Activated naive CD4-positive, alpha-beta T cell treated with anti-CD3 and anti-CD28 coated beads for 36 hours (primary cell): ENCODE results near the gene TRIP11. TPM values are rescaled to one million over a fixed set of nuclear protein-coding genes. Genes with fewer than 3 reads are reported as not detected.

ENCODE experiments used
- CTCF ChIA-PET: fragments of 350-600 bp; sonication (Branson Sonifier 250); formaldehyde crosslinking; loops from one replicate; lab custom pipeline; 2021; ENCODE audit warnings: antibody characterized with exemption; lab: Charles Lee
- DNase-seq: peaks from one replicate; pipeline ENCODE4 v3.0.0-alpha.2; 2020
- H3K27ac Mint-ChIP-seq: one replicate; pipeline ENCODE4 v1.8.0; 2021; ENCODE audit warnings: mild to moderate bottlenecking, mixed read lengths
- H3K27me3 Mint-ChIP-seq: one replicate; pipeline ENCODE4 v1.8.0; 2021; ENCODE audit warnings: low read depth, mixed read lengths
- H3K36me3 Mint-ChIP-seq: one replicate; pipeline ENCODE4 v1.8.0; 2021; ENCODE audit warnings: low read depth, mixed read lengths
- H3K4me1 Mint-ChIP-seq: one replicate; pipeline ENCODE4 v1.8.0; 2021; ENCODE audit warnings: low read depth, mixed read lengths
- H3K4me3 Mint-ChIP-seq: one replicate; pipeline ENCODE4 v1.8.0; 2021; ENCODE audit warnings: mild to moderate bottlenecking, moderate library complexity, mixed read lengths
- H3K9me3 Mint-ChIP-seq: one replicate; pipeline ENCODE4 v1.8.0; 2021; ENCODE audit warnings: mixed read lengths
- intact Hi-C: fragments of 100-400 bp; cut with micrococcal nuclease; formaldehyde crosslinking; loops from one replicate; pipeline ENCODE4 v1.15.1; 2023
- total RNA-seq, 2 experiments: library from RNA; stranded (reverse); gene quantifications; one replicate each; pipeline ENCODE4 v1.2.3, GENCODE V29; 2021

TRIP11 gene
- total RNA-seq, 2 experiments from 2014 or later = 22.7 to 26.1 TPM

DNA sequence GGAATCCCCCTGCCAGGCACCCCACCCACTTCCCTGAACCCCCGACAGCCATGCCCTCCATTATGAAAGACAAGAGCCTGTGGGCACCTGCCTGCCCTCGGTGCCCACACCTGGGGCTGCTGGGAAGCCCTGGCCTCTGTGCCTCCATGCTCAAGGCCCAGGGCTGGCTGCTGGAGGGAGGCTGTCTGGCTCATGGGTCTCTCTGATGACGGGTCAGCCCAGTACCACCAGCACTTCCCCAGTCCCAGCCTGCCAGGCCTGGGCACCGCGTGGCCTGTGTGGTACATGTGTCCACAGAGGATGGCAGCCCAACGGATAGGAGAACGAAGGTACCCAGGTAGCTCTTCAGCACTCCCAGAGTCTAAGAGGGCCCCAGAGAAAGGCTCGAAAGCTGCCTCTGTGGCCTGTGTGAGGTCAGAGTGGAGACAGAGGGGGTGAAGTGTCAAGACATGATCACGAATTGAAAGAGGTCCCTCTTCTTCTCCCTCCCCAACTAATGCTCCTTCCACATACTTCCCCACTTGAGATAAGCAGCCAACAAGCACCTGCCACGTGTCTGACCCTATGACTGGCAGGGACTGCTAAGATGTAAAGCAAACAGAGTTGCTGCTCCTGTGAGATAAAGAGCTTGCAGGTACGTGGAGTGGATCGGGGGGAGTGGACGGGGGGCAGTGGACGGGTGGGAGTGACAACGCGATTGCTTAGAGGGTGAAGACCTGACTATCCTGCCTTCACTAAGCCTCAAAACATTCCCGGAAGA, 113.5 kb downstream of the TRIP11 start:
- no peak overlapping the region for H3K27ac Mint-ChIP-seq
- H3K4me1 Mint-ChIP-seq = no peaks in the 10 kb centered on the region
- no peaks in the 10 kb centered on the region for H3K27me3 Mint-ChIP-seq
- H3K9me3 Mint-ChIP-seq = no peaks in the 10 kb centered on the region
- CTCF ChIA-PET = interaction anchor here (1.0 to 1.4 kb wide), 3 partner anchors 13 to 20 kb away, joined by 3 to 5 read pairs (median 3); no protein-coding TSS in a partner anchor
- no peak overlapping the region for H3K4me3 Mint-ChIP-seq
- intact Hi-C loops = no loop called here
- H3K36me3 Mint-ChIP-seq = no peaks in the 10 kb centered on the region
- no peak for DNase-seq

DNA sequence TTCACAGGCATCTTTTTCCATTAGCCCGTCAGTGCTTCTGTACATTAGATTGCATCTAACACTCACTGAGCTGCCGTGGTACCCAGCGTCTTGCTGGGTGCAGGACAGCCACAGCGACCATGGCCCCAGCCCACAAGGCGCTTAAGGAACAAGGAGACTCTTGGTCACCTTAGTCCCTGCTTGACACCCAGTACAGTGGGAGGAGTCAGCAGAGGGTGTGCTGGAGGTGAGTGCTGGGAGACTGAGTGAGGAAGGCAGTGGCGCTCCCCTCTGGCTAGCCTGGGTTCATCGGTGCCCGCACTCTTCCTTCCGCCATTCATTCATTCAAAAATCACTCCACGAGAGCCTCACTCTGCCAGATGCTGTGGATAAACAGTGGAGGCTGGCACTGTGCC, 114.1 kb downstream of the TRIP11 start:
- Mint-ChIP-seq H3K4me3 (no peak overlapping the region), H3K9me3 (no peaks in the 10 kb centered on the region), H3K27ac (no peak overlapping the region), H3K4me1 (no peaks in the 10 kb centered on the region), H3K36me3 (no peaks in the 10 kb centered on the region), H3K27me3 (no peaks in the 10 kb centered on the region)
- CTCF ChIA-PET = interaction anchor here (1.0 to 1.5 kb wide), 4 partner anchors 13 to 74 kb away, joined by 3 to 5 read pairs (median 3); no protein-coding TSS in a partner anchor
- DNase-seq = no peak
- intact Hi-C loops = no loop called here

DNA sequence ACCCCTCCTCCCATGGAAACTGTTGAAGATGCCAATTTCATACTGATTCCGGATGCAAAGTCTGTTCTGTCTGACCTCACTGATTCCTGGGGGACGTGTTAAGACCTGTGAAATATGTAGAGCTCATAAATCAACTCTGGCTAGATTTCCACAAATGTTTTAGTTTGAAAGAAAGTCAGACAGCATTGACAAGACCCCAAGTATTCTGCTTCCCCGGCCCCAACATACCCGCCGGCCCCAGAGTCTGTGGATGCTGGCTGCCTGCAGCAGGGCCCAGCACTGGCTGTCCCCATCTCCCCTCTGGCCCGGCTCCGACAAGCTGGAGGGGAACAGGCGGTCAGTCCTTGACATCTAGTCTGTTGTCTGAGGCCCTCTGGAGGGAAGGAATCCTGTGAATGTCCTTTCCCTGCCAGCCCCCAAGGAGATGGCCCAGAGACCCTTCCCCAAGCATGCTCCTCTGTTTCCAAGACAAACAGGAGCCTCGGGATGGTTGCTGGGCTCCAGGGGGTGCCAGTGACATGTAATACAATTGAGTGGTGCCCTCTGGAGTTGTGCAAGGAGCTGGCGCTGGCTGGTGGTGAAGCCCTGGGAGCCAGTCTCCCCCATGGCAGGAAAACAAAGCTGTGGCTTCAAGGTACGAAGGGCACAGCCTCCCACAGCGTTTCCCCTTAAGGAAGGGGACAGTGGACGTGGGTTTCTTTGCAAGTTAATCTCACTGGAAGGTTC, 114.7 kb downstream of the TRIP11 start:
- Mint-ChIP-seq H3K4me1 (no peaks in the 10 kb centered on the region), H3K9me3 (no peaks in the 10 kb centered on the region), H3K27ac (no peak overlapping the region), H3K36me3 (no peaks in the 10 kb centered on the region), H3K4me3 (no peak overlapping the region), H3K27me3 (no peaks in the 10 kb centered on the region)
- CTCF ChIA-PET = interaction anchor here (0.6 to 1.5 kb wide), 7 partner anchors 12 to 275 kb away, joined by 3 to 5 read pairs (median 3); no protein-coding TSS in a partner anchor
- DNase-seq = no peak
- intact Hi-C loops = no loop called here

DNA sequence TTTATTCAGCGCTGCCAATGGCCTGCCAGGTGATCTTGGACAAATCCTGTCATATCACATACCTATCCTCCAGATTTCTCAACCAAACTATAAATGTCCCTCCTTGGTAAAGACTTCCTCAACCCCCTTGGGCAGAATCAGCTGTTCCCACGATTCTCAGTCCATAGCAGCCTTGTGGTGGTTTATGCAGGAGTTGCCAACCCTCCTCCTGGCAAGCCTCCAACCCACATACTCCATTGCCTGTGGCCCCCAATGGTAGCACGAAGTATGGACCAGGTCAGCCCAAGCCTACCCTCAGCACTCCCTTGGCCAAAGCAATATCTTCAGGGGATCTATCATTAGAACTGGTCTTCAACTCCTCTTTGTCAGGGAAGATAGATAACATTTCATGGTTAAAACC, 119.3 kb downstream of the TRIP11 start:
- no peak for DNase-seq
- intact Hi-C loops = no loop called here
- CTCF ChIA-PET = interaction anchor here (1.1 kb wide), 1 partner anchor 9 kb away, joined by 5 read pairs; no protein-coding TSS in a partner anchor
- no peaks in the 10 kb centered on the region for H3K36me3 Mint-ChIP-seq
- no peaks in the 10 kb centered on the region for H3K4me1 Mint-ChIP-seq
- H3K9me3 Mint-ChIP-seq = no peaks in the 10 kb centered on the region
- no peaks in the 10 kb centered on the region for H3K27me3 Mint-ChIP-seq
- no peak overlapping the region for H3K4me3 Mint-ChIP-seq
- no peak overlapping the region for H3K27ac Mint-ChIP-seq

DNA sequence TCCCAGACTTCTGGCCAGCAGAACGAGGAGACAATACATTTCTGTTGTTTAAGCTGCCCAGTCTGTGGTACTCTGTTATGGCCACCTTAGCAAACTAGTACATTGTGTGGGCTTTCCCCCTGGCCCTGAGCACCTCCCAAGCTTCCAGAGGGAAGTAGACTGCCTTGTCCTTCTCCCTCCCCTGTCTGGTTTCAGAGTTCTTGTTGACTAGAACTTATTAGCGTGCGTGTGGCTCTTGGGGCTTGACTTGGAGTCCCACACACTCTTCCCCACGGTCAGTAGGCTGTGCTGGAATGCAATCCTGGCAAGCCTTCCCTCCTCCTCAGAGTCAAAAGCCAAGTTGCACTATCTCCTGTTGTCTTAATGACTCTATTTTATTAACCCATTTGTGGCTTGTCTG, 120.0 kb downstream of the TRIP11 start:
- H3K4me3 Mint-ChIP-seq = no peak overlapping the region
- H3K27ac Mint-ChIP-seq = no peak overlapping the region
- DNase-seq = no peak
- intact Hi-C loops = no loop called here
- no peaks in the 10 kb centered on the region for H3K36me3 Mint-ChIP-seq
- H3K9me3 Mint-ChIP-seq = no peaks in the 10 kb centered on the region
- H3K27me3 Mint-ChIP-seq = no peaks in the 10 kb centered on the region
- H3K4me1 Mint-ChIP-seq = no peaks in the 10 kb centered on the region
- CTCF ChIA-PET = interaction anchor here (1.1 kb wide), 1 partner anchor 9 kb away, joined by 5 read pairs; no protein-coding TSS in a partner anchor

DNA sequence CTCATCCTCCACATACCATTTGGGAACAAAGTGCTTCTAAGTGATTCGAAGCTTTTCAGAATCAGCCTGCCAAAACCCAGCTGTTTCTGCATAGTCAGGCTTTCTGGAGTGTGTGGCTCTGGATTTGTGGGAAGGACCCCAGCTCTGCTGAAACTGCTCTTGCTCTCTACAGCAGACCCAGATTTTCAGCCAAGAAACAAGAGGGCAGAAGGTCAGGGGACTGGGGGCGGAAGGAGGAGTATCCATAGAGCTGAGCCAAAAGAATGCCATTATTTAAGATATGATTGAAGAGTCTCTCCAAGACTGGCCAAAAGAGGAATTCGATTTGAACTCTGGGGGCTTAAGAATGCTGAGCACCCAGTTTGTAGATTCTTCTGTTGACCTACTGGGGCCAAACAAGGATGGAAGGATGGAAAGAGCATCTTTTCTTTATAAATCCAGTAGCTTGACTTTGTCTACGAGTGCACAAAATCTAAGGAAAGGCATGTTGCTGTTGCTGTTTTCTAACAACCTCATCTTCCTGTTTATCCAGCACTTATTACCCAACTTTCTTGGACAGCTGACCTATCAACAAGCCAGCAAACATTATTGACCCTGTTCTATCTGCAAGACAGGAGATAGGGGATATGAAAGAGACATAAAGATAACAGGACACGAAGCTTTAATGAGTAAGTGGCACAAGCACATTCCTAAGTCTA, 121.5 kb downstream of the TRIP11 start:
- H3K36me3 Mint-ChIP-seq = no peaks in the 10 kb centered on the region
- no peak overlapping the region for H3K27ac Mint-ChIP-seq
- intact Hi-C loops = no loop called here
- DNase-seq = no peak
- CTCF ChIA-PET = interaction anchor here (1.2 to 1.7 kb wide), 2 partner anchors 78 to 269 kb away, joined by 3 to 5 read pairs; no protein-coding TSS in a partner anchor
- H3K9me3 Mint-ChIP-seq = no peaks in the 10 kb centered on the region
- H3K4me1 Mint-ChIP-seq = no peaks in the 10 kb centered on the region
- H3K4me3 Mint-ChIP-seq = no peak overlapping the region
- H3K27me3 Mint-ChIP-seq = no peaks in the 10 kb centered on the region

Other genes starting within 250 kb of the TRIP11 start
- gene TC2N, start 172.5 kb downstream of the TRIP11 start, total RNA-seq = 10 to 100 TPM; 61.7 to 66.2 TPM
- 1 to 10 TPM; 1.2 to 1.6 TPM for gene FBLN5, start 92.4 kb downstream of the TRIP11 start, total RNA-seq
- gene ATXN3, start 66.5 kb upstream of the TRIP11 start, total RNA-seq = 10 to 100 TPM; 25.0 to 27.1 TPM
- 100 to 1,000 TPM; 111 to 114 TPM for gene NDUFB1, start 81.6 kb upstream of the TRIP11 start, total RNA-seq
- 100 to 1,000 TPM; 103 to 115 TPM for gene CPSF2, start 81.9 kb upstream of the TRIP11 start, total RNA-seq